ENCODE measurements around the gene SARDH. TPM values are rescaled to one million over a fixed set of nuclear protein-coding genes. Genes with fewer than 3 reads are reported as not detected.

Gene SARDH
- polyA plus RNA-seq, 1 donor from 2014 or later, result not detected

GRCh38 chr9:133713960-133714495 lies 24.1 kb downstream of the SARDH start:
- Histone ChIP-seq H4K20me1 (ENCODE audit: insufficient read depth) (no peaks in the 10 kb centered on the region), H2AFZ (ENCODE audit: low read depth, low read length) (no peak overlapping the region), H3K27ac (ENCODE audit: low read length) (no peak overlapping the region), H3K27me3 (ENCODE audit: insufficient read depth, low read depth, low read length) (no peaks in the 10 kb centered on the region), H3K9me3 (ENCODE audit: low read length) (no peaks in the 10 kb centered on the region), H3K4me2 (ENCODE audit: low read length) (no peak overlapping the region), H3K79me2 (replicated peaks; ENCODE audit: insufficient read depth, low read length) (no peaks in the 10 kb centered on the region), H3K9me2 (ENCODE audit: insufficient read depth, low read length) (no peaks in the 10 kb centered on the region), H3F3A (ENCODE audit: insufficient read depth, low read length, poor library complexity, severe bottlenecking) (no peaks in the 10 kb centered on the region), H3K4me3 (ENCODE audit: low read length) (no peak overlapping the region), H3K36me3 (ENCODE audit: insufficient read depth, low read length) (no peaks in the 10 kb centered on the region), H3K9ac (ENCODE audit: low read length) (no peak overlapping the region)
- no peak for TF ChIP-seq EZH2 (IDR thresholded peaks at IDR 0.05; ENCODE audit: borderline replicate concordance, insufficient read depth, low read length, poor library complexity, severe bottlenecking)
- no peak for TF ChIP-seq SMC3 (conservative IDR thresholded peaks at IDR 0.05; ENCODE audit: poor library complexity)

DNA sequence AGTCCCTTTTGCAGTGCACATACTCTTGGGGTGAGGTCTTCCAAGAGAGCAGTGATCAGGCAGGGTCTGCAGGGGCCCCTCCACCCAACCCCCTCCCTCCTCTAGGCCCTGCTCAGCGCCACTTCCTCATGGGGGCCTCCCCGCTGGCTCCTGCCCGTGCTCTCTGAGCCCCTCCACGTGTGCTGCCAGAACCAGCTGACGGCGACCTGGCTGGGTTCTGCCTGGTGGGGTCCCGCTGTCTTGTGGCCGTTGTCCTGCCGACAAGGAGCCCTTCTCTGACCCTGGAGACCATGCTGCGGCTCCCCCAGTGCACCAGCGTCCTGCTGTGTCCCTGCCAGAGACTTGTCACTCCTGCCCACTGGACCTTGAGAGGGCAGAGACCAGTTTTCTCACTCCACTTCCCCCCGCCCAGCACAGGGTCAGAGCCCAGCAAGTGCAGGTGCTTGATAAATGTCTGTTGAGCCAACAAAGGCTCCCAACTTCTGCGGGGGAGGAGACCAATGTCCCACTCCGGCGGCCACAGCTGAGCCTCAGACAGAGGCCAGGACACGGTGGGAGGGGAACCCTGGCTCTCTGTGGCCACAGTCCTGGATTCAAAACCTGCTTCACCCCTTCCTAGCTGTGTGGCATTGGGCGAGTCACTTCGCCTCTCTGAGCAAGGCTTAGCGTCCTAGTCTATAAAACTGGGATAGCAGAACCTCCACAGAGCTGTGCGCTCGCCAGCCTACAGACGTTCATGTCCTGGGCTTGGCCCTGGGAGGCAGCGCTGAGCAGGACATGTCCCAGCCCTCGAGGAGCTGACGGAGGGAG lies 24.8 kb downstream of the SARDH start:
- Histone ChIP-seq H4K20me1 (ENCODE audit: insufficient read depth) (no peaks in the 10 kb centered on the region), H3F3A (ENCODE audit: insufficient read depth, low read length, poor library complexity, severe bottlenecking) (no peaks in the 10 kb centered on the region), H3K4me3 (ENCODE audit: low read length) (no peak overlapping the region), H3K79me2 (replicated peaks; ENCODE audit: insufficient read depth, low read length) (no peaks in the 10 kb centered on the region), H2AFZ (ENCODE audit: low read depth, low read length) (no peak overlapping the region), H3K9me2 (ENCODE audit: insufficient read depth, low read length) (no peaks in the 10 kb centered on the region), H3K9me3 (ENCODE audit: low read length) (no peaks in the 10 kb centered on the region), H3K9ac (ENCODE audit: low read length) (no peak overlapping the region), H3K27ac (ENCODE audit: low read length) (no peak overlapping the region), H3K4me2 (ENCODE audit: low read length) (no peak overlapping the region), H3K36me3 (ENCODE audit: insufficient read depth, low read length) (no peaks in the 10 kb centered on the region), H3K27me3 (ENCODE audit: insufficient read depth, low read depth, low read length) (no peaks in the 10 kb centered on the region)
- no peak for TF ChIP-seq RAD21 (conservative IDR thresholded peaks at IDR 0.05)
- TF ChIP-seq EZH2 (IDR thresholded peaks at IDR 0.05; ENCODE audit: borderline replicate concordance, insufficient read depth, low read length, poor library complexity, severe bottlenecking), result no peak
- TF ChIP-seq MXI1 (conservative IDR thresholded peaks at IDR 0.05; ENCODE audit: poor library complexity, severe bottlenecking), result no peak
- no peak for TF ChIP-seq SMC3 (conservative IDR thresholded peaks at IDR 0.05; ENCODE audit: poor library complexity)
- no peak for TF ChIP-seq POLR2AphosphoS5 (IDR thresholded peaks at IDR 0.05)
- no peak for TF ChIP-seq TAF1 (IDR thresholded peaks at IDR 0.05; ENCODE audit: low read depth)
- TF ChIP-seq, protein P1, sequence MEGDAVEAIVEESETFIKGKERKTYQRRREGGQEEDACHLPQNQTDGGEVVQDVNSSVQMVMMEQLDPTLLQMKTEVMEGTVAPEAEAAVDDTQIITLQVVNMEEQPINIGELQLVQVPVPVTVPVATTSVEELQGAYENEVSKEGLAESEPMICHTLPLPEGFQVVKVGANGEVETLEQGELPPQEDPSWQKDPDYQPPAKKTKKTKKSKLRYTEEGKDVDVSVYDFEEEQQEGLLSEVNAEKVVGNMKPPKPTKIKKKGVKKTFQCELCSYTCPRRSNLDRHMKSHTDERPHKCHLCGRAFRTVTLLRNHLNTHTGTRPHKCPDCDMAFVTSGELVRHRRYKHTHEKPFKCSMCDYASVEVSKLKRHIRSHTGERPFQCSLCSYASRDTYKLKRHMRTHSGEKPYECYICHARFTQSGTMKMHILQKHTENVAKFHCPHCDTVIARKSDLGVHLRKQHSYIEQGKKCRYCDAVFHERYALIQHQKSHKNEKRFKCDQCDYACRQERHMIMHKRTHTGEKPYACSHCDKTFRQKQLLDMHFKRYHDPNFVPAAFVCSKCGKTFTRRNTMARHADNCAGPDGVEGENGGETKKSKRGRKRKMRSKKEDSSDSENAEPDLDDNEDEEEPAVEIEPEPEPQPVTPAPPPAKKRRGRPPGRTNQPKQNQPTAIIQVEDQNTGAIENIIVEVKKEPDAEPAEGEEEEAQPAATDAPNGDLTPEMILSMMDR (IDR thresholded peaks at IDR 0.05; ENCODE audit: poor library complexity, severe bottlenecking), result no peak
- no peak for TF ChIP-seq EP300 (conservative IDR thresholded peaks at IDR 0.05; ENCODE audit: poor library complexity, severe bottlenecking)
- TF ChIP-seq, protein P2, sequence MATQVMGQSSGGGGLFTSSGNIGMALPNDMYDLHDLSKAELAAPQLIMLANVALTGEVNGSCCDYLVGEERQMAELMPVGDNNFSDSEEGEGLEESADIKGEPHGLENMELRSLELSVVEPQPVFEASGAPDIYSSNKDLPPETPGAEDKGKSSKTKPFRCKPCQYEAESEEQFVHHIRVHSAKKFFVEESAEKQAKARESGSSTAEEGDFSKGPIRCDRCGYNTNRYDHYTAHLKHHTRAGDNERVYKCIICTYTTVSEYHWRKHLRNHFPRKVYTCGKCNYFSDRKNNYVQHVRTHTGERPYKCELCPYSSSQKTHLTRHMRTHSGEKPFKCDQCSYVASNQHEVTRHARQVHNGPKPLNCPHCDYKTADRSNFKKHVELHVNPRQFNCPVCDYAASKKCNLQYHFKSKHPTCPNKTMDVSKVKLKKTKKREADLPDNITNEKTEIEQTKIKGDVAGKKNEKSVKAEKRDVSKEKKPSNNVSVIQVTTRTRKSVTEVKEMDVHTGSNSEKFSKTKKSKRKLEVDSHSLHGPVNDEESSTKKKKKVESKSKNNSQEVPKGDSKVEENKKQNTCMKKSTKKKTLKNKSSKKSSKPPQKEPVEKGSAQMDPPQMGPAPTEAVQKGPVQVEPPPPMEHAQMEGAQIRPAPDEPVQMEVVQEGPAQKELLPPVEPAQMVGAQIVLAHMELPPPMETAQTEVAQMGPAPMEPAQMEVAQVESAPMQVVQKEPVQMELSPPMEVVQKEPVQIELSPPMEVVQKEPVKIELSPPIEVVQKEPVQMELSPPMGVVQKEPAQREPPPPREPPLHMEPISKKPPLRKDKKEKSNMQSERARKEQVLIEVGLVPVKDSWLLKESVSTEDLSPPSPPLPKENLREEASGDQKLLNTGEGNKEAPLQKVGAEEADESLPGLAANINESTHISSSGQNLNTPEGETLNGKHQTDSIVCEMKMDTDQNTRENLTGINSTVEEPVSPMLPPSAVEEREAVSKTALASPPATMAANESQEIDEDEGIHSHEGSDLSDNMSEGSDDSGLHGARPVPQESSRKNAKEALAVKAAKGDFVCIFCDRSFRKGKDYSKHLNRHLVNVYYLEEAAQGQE (IDR thresholded peaks at IDR 0.05; ENCODE audit: borderline replicate concordance), result no peak

Measured in neural cell (in vitro differentiated cells).